Peyer's patch (tissue), 4 donors: Measurements from ENCODE around the gene PSMB11.

Experiments used
- CTCF ChIP-seq, 6 experiments: fragments of 450-650 bp in 4 of 6; fragments of 200-600 bp in 2 of 6; sonication (generic) in 1 of 6; IDR thresholded peaks; one replicate each; pipeline ENCODE4 v1.5.1; 2017 to 2019; ENCODE audit warnings: antibody characterized with exemption in 6 of 6, mild to moderate bottlenecking in 3 of 6, moderate library complexity in 1 of 6
- POLR2A ChIP-seq, 2 donors: fragments of 450-650 bp; IDR thresholded peaks; one replicate each; pipeline ENCODE4 v1.5.1; 2017; ENCODE audit warnings: antibody characterized with exemption in 2 of 2, mild to moderate bottlenecking in 2 of 2, moderate library complexity in 2 of 2

GRCh38 chr14:23006188-23006534, 35.9 kb upstream of the PSMB11 start:
- TF ChIP-seq POLR2A (IDR thresholded peaks at IDR 0.05) (no peak), CTCF (IDR thresholded peaks at IDR 0.05) (no peak)
